GM23248 (cell line): ENCODE results near the gene NPSR1. TPM values are rescaled to one million over a fixed set of nuclear protein-coding genes. Genes with fewer than 3 reads are reported as not detected.

Experiments used
- DNase-seq: peaks from one replicate; pipeline ENCODE4 v3.0.0-alpha.2; 2015
- H2AFZ ChIP-seq: fragments of 200-600 bp; sonication (generic); 2 replicates; pipeline ENCODE4 v1.6.1; 2016; ENCODE audit warnings: antibody characterized with exemption
- H3F3A ChIP-seq: fragments of 200-600 bp; sonication (generic); 2 replicates; pipeline ENCODE4 v1.6.1; 2016; ENCODE audit warnings: mild to moderate bottlenecking, antibody characterized with exemption, mixed run types; ENCODE audit not compliant: insufficient read depth
- H3K27ac ChIP-seq: fragments of 200-600 bp; sonication (generic); 2 replicates; pipeline ENCODE4 v1.5.1; 2016; ENCODE audit warnings: mild to moderate bottlenecking
- H3K27me3 ChIP-seq: fragments of 200-600 bp; sonication (generic); replicated peaks from 2 replicates; pipeline ENCODE4 v1.6.1; 2016; ENCODE audit warnings: mild to moderate bottlenecking; ENCODE audit not compliant: insufficient read depth
- H3K36me3 ChIP-seq: fragments of 200-600 bp; sonication (generic); 2 replicates; pipeline ENCODE4 v1.6.1; 2016; ENCODE audit warnings: low read depth, mild to moderate bottlenecking
- H3K4me1 ChIP-seq: fragments of 200-600 bp; sonication (generic); 2 replicates; pipeline ENCODE4 v1.6.1; 2016; ENCODE audit warnings: mild to moderate bottlenecking; ENCODE audit not compliant: insufficient read depth
- H3K4me2 ChIP-seq: fragments of 200-600 bp; sonication (generic); one replicate; pipeline ENCODE4 v1.6.1; 2016; ENCODE audit warnings: mild to moderate bottlenecking; ENCODE audit not compliant: unreplicated experiment
- H3K4me3 ChIP-seq: fragments of 200-600 bp; sonication (generic); 2 replicates; pipeline ENCODE4 v1.5.1; 2016; ENCODE audit warnings: mild to moderate bottlenecking
- H3K79me2 ChIP-seq: fragments of 200-600 bp; sonication (generic); 2 replicates; pipeline ENCODE4 v1.6.1; 2016; ENCODE audit warnings: mild to moderate bottlenecking; ENCODE audit not compliant: insufficient read depth
- H3K9ac ChIP-seq: fragments of 200-600 bp; sonication (generic); 2 replicates; pipeline ENCODE4 v1.6.1; 2016; ENCODE audit warnings: mild to moderate bottlenecking
- H3K9me2 ChIP-seq: fragments of 200-600 bp; sonication (generic); 2 replicates; pipeline ENCODE4 v1.6.1; 2016; ENCODE audit warnings: mixed run types, mild to moderate bottlenecking, moderate library complexity; ENCODE audit not compliant: insufficient read depth
- H3K9me3 ChIP-seq: fragments of 200-600 bp; sonication (generic); one replicate; pipeline ENCODE4 v1.6.1; 2017; ENCODE audit warnings: low read depth
- H4K20me1 ChIP-seq: fragments of 200-600 bp; sonication (generic); 2 replicates; pipeline ENCODE4 v1.6.0; 2016; ENCODE audit not compliant: insufficient read depth
- EZH2 ChIP-seq: fragments of 200-600 bp; sonication (generic); IDR thresholded peaks from 2 replicates; pipeline ENCODE4 v1.6.1; 2018; ENCODE audit warnings: antibody characterized with exemption, mild to moderate bottlenecking; ENCODE audit not compliant: insufficient read depth, poor library complexity, severe bottlenecking
- EZH2phosphoT487 ChIP-seq: fragments of 200-600 bp; sonication (generic); IDR thresholded peaks from 2 replicates; pipeline ENCODE4 v1.6.1; 2018; ENCODE audit warnings: antibody characterized with exemption, moderate library complexity, mild to moderate bottlenecking, low read depth; ENCODE audit not compliant: insufficient read depth
- WGBS, 2 experiments: methylation state at CpG; one replicate each; pipeline ENCODE4 v1.1.6; 2015 to 2017; ENCODE audit warnings: low lambda C conversion rate in 2 of 2, low coverage in 1 of 2; ENCODE audit errors: missing lambda C conversion rate in 2 of 2; 5-methylcytosine and 5-hydroxymethylcytosine counted together
- in situ Hi-C: fragments of 300-500 bp; cut with MboI; formaldehyde crosslinking; loops from 2 replicates; pipeline ENCODE4 v1.15.0; 2020
- polyA plus RNA-seq: library from polyadenylated mRNA; unstranded; fragments of >200 nt; fragmentation: Nextera tagmentation; extraction: Ambion mirVana; gene quantifications from 2 replicates; pipeline ENCODE4 v1.2.1, GENCODE V29; 2016
- total RNA-seq: library from RNA; depleted of rRNA; stranded (reverse); fragments of >200 nt; shearing (Covaris generic); gene quantifications from 2 replicates; pipeline ENCODE4 v1.2.3, GENCODE V29; 2014

NPSR1 gene
- total and polyA plus RNA-seq, 2 experiments from 2014 or later = not detected

DNA sequence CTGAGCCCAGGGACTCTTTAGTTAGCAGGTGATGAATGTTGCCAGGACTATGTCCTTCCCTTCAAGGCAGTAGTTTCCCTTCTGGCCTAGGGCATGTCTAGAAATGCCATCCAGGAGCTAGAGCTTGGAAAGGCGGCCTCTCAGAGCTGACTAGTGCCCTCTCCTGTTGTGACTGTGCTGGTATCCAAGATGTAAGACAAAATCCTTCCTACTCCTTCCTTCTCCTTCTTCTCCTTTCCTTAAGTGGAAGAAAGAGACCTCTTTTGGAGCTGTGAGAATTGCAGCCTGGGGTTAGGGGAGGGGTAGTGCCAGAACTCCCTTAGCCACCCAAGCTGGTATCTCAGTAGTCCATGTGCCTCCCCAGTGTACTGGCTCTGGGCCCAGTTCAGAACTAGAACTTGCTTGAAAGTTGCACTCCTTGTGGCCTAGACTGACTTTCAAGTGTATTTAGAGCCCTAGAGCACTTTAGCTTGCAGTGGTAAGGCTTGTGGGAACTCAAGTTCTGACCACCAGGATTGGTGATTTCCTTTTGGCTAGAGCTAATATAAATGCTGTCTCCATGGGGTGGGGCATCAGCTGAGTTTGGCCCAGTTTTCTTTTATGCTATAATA is 118.8 kb downstream of the NPSR1 start:
- Histone ChIP-seq H3K4me2 (no peak overlapping the region), H3K27me3 (no peaks in the 10 kb centered on the region), H3K4me3 (no peak overlapping the region), H3K36me3 (no peaks in the 10 kb centered on the region), H3K9me2 (no peaks in the 10 kb centered on the region), H2AFZ (no peak overlapping the region), H3K27ac (no peak overlapping the region), H4K20me1 (no peaks in the 10 kb centered on the region), H3F3A (no peaks in the 10 kb centered on the region), H3K9me3 (no peaks in the 10 kb centered on the region), H3K4me1 (no peaks in the 10 kb centered on the region), H3K9ac (no peak overlapping the region), H3K79me2 (no peaks in the 10 kb centered on the region)
- in situ Hi-C loops = no loop called here
- 7 to 10% methylated on average over 1 of the region's 1 CpG for WGBS, 2 experiments
- no peak for TF ChIP-seq EZH2phosphoT487
- no peak for DNase-seq

DNA sequence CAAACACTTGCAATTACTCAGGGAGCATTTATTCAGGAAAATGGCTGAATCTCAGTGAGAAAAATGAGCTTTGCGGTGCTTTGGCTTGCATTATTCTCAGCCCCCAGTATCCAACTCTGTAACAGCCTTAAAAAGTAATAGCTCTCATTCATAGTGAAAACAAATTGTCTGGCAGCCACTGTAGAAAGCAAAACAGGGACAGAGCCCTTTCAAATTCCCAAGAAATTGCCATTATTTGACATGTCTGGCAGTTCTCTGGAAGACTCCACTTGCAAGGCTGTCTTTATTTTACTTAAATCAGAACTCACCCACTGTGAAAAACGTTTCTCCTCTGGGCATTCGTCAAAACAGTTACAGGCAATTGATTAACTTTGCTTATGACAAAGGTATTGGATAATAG is 122.5 kb downstream of the NPSR1 start:
- no peaks in the 10 kb centered on the region for H3K4me1 ChIP-seq
- no peak overlapping the region for H3K4me3 ChIP-seq
- no peaks in the 10 kb centered on the region for H3K79me2 ChIP-seq
- H2AFZ ChIP-seq = no peak overlapping the region
- no peak overlapping the region for H3K27ac ChIP-seq
- in situ Hi-C loops = no loop called here
- no peaks in the 10 kb centered on the region for H4K20me1 ChIP-seq
- no peaks in the 10 kb centered on the region for H3F3A ChIP-seq
- 8 to 16% methylated on average over 3 of the region's 3 CpGs for WGBS, 2 experiments
- H3K9me3 ChIP-seq = no peaks in the 10 kb centered on the region
- H3K36me3 ChIP-seq = no peaks in the 10 kb centered on the region
- no peak for DNase-seq
- no peak overlapping the region for H3K9ac ChIP-seq
- H3K4me2 ChIP-seq = no peak overlapping the region
- no peaks in the 10 kb centered on the region for H3K27me3 ChIP-seq
- TF ChIP-seq EZH2 (no peak), EZH2phosphoT487 (no peak)
- no peaks in the 10 kb centered on the region for H3K9me2 ChIP-seq

DNA sequence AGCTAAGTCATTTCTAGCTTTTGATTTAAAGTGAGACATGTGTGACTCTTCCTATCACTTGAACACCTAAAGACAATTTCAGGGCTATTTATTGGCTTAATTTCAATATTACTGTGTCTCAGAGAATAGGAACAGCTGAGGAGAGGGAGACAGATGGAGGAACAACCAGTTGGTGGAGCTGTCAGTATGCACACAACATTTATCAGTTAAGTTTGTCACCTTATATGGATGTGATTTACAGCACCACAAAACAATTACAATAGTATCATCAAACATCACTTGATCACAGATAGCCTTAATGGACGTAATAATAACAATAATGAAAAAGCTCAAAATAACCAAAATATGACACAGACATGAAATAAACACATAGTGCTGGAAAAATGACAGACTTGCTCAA is 129.6 kb downstream of the NPSR1 start:
- 0 to 9% methylated on average over 1 of the region's 1 CpG for WGBS, 2 experiments
- Histone ChIP-seq H3K4me3 (no peak overlapping the region), H3K4me2 (no peak overlapping the region), H3K79me2 (no peaks in the 10 kb centered on the region), H2AFZ (no peak overlapping the region), H3K36me3 (no peaks in the 10 kb centered on the region), H4K20me1 (no peaks in the 10 kb centered on the region), H3K4me1 (no peaks in the 10 kb centered on the region), H3K9me2 (no peaks in the 10 kb centered on the region), H3K27me3 (no peaks in the 10 kb centered on the region), H3F3A (no peaks in the 10 kb centered on the region), H3K27ac (no peak overlapping the region), H3K9ac (no peak overlapping the region), H3K9me3 (no peaks in the 10 kb centered on the region)
- no peak for TF ChIP-seq EZH2phosphoT487
- no peak for TF ChIP-seq EZH2
- in situ Hi-C loops = no loop called here
- no peak for DNase-seq

DNA sequence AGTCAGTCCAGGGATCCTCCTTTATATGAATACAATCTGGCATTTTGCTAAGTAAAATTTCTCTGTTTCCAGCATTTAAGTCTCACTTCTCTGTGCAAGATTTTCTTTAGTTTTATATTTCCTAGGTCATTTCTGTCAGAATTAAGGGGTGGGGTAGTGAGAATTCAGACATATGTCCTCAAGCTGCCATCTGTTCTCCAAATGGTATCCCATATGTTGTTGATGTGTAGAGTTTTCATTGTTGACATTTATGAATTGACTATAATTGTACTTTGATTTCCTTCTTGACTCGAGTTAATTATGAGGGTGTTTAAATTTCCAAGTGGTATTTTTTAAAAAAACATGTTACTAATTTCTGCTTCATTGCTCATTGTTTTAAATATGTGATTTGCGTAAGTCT is 148.8 kb downstream of the NPSR1 start:
- Histone ChIP-seq H3K27me3 (no peaks in the 10 kb centered on the region), H3K27ac (no peak overlapping the region), H3K9me2 (no peaks in the 10 kb centered on the region), H4K20me1 (no peaks in the 10 kb centered on the region; the same call in 1 of the 2 replicates), H3K4me1 (no peaks in the 10 kb centered on the region), H3K9ac (no peak overlapping the region), H3K4me3 (no peak overlapping the region), H3K36me3 (no peaks in the 10 kb centered on the region), H2AFZ (no peak overlapping the region), H3K4me2 (no peak overlapping the region), H3F3A (no peaks in the 10 kb centered on the region), H3K79me2 (no peaks in the 10 kb centered on the region), H3K9me3 (no peaks in the 10 kb centered on the region)
- in situ Hi-C loops = no loop called here
- DNase-seq = no peak
- WGBS, 2 experiments = 0 to 1% methylated on average over 2 of the region's 2 CpGs
- TF ChIP-seq EZH2phosphoT487 = no peak
- no peak for TF ChIP-seq EZH2
